B cell (primary cell): Measurements from ENCODE around the gene C19orf85. TPM values are rescaled to one million over a fixed set of nuclear protein-coding genes. Genes with fewer than 3 reads are reported as not detected.

Experiments
- ATAC-seq: fragments of 200-7000 bp; cut with Tn5 transposase; one replicate; pipeline ENCODE4 v1.10.0; 2021; ENCODE audit warnings: low read depth, mild to moderate bottlenecking, moderate number of reproducible peaks, moderate library complexity
- CTCF ChIA-PET: fragments of 350-600 bp; sonication (Branson Sonifier 250); formaldehyde crosslinking; loops from one replicate; lab custom pipeline; 2021; ENCODE audit warnings: antibody characterized with exemption, inconsistent platforms; lab: Charles Lee
- POLR2A ChIA-PET: fragments of 350-600 bp; sonication (Branson Sonifier 250); formaldehyde crosslinking; loops from one replicate; lab custom pipeline; 2021; ENCODE audit warnings: antibody characterized with exemption; lab: Charles Lee
- DNase-seq: peaks from one replicate; pipeline ENCODE4 v3.0.0; 2013
- H2AFZ ChIP-seq: 2 replicates; pipeline ENCODE4 v1.6.1; 2012; ENCODE audit warnings: mild to moderate bottlenecking, low read depth, low read length; ENCODE audit not compliant: insufficient read depth, poor library complexity, severe bottlenecking
- H3K27ac ChIP-seq, 2 donors: 1 replicate in 1 of 2; 2 replicates in 1 of 2; pipeline ENCODE4 v1.5.1; 2012 to 2013; ENCODE audit warnings: low read length in 2 of 2, mild to moderate bottlenecking in 2 of 2, moderate library complexity in 1 of 2
- H3K27me3 ChIP-seq, 4 experiments: fragments of 200-600 bp in 1 of 4; sonication (generic) in 1 of 4; replicated peaks in 1 of 4; 1 replicate in 2 of 4; 2 replicates in 2 of 4; pipeline versions ENCODE4 v1.6.1 to v1.7.0; 2013 to 2016; ENCODE audit warnings: low read length in 3 of 4, mild to moderate bottlenecking in 2 of 4, mixed read lengths in 1 of 4, moderate library complexity in 1 of 4; ENCODE audit not compliant: insufficient read depth in 4 of 4, control insufficient read depth in 3 of 4; ENCODE audit errors: control extremely low read depth in 1 of 4
- H3K36me3 ChIP-seq, 2 experiments: replicated peaks in 1 of 2; 1 replicate in 1 of 2; 2 replicates in 1 of 2; pipeline versions ENCODE4 v1.6.1 to v1.7.1; 2013; ENCODE audit warnings: low read length in 1 of 2; ENCODE audit not compliant: insufficient read depth in 2 of 2, control insufficient read depth in 1 of 2; ENCODE audit errors: control extremely low read depth in 1 of 2, extremely low read depth in 1 of 2
- H3K4me1 ChIP-seq, 2 donors: fragments of 200-600 bp in 1 of 2; sonication (generic) in 1 of 2; 1 replicate in 1 of 2; 2 replicates in 1 of 2; pipeline versions ENCODE4 v1.5.1 to v1.6.1; 2013 to 2017; ENCODE audit warnings: low read length in 2 of 2; ENCODE audit not compliant: control insufficient read depth in 2 of 2, insufficient read depth in 2 of 2
- H3K4me2 ChIP-seq: replicated peaks from 2 replicates; pipeline ENCODE3; 2012; ENCODE audit warnings: mild to moderate bottlenecking, low read depth, low read length; ENCODE audit not compliant: poor library complexity, severe bottlenecking
- H3K4me3 ChIP-seq, 5 experiments: fragments of 200-600 bp in 1 of 5; sonication (generic) in 1 of 5; 1 replicate in 3 of 5; 2 replicates in 2 of 5; pipeline versions ENCODE4 v1.5.1 to v1.7.0; 2011 to 2016; ENCODE audit warnings: low read length in 4 of 5, mild to moderate bottlenecking in 4 of 5, low read depth in 2 of 5, control low read depth in 1 of 5, moderate library complexity in 1 of 5; ENCODE audit not compliant: insufficient read depth in 1 of 5; ENCODE audit errors: control extremely low read depth in 1 of 5, extremely low read depth in 1 of 5
- H3K79me2 ChIP-seq: fragments of 200-600 bp; sonication (generic); one replicate; pipeline ENCODE4 v1.6.0; 2016; ENCODE audit warnings: low read length; ENCODE audit not compliant: control insufficient read depth, insufficient read depth
- H3K9ac ChIP-seq: fragments of 200-600 bp; sonication (generic); 2 replicates; pipeline ENCODE4 v1.6.1; 2017; ENCODE audit warnings: mild to moderate bottlenecking, low read length, moderate library complexity
- H3K9me3 ChIP-seq, 3 donors: one replicate each; pipeline versions ENCODE4 v1.6.1 to v1.7.1; 2013; ENCODE audit warnings: low read length in 2 of 3; ENCODE audit not compliant: control insufficient read depth in 2 of 3, insufficient read depth in 1 of 3; ENCODE audit errors: control extremely low read depth in 1 of 3
- H4K20me1 ChIP-seq: 2 replicates; pipeline ENCODE4 v1.6.0; 2012; ENCODE audit warnings: mild to moderate bottlenecking, low read length; ENCODE audit not compliant: insufficient read depth, control insufficient read depth, poor library complexity, severe bottlenecking
- H3K27ac Mint-ChIP-seq: one replicate; pipeline ENCODE4 v1.8.0; 2021; ENCODE audit warnings: mixed read lengths
- H3K27me3 Mint-ChIP-seq: one replicate; pipeline ENCODE4 v1.8.0; 2021; ENCODE audit warnings: mixed read lengths
- H3K4me1 Mint-ChIP-seq: one replicate; pipeline ENCODE4 v1.8.0; 2021; ENCODE audit warnings: mixed read lengths
- H3K4me3 Mint-ChIP-seq: one replicate; pipeline ENCODE4 v1.8.0; 2021; ENCODE audit warnings: mixed read lengths
- H3K9me3 Mint-ChIP-seq: one replicate; pipeline ENCODE4 v1.8.0; 2022; ENCODE audit warnings: mixed read lengths; ENCODE audit not compliant: insufficient read depth
- CTCF ChIP-seq: fragments of 200-600 bp; IDR thresholded peaks from one replicate; pipeline ENCODE4 v1.8.0; 2022; ENCODE audit warnings: antibody characterized with exemption, mild to moderate bottlenecking
- EZH2 ChIP-seq: IDR thresholded peaks from 2 replicates; pipeline ENCODE4 v1.6.1; 2012; ENCODE audit warnings: borderline replicate concordance, low read depth, mild to moderate bottlenecking, moderate library complexity, low read length; ENCODE audit not compliant: insufficient read depth, poor library complexity, severe bottlenecking
- WGBS: methylation state at CpG from one replicate; pipeline ENCODE4 v1.1.5; 2013; ENCODE audit warnings: missing lambda C conversion rate; ENCODE audit not compliant: insufficient coverage; 5-methylcytosine and 5-hydroxymethylcytosine counted together
- intact Hi-C: fragments of 100-400 bp; cut with micrococcal nuclease; formaldehyde crosslinking; loops from one replicate; pipeline ENCODE4 v1.10.0; 2022
- polyA plus RNA-seq: library from polyadenylated mRNA; depleted of rRNA; stranded (reverse); fragments of >200 nt; gene quantifications from 2 replicates; pipeline ENCODE4 v1.2.3, GENCODE V29; 2012
- total RNA-seq, 2 donors: library from RNA; stranded (reverse); fragments of 120-200 nt in 1 of 2; gene quantifications; 1 replicate in 1 of 2; 2 replicates in 1 of 2; pipeline versions ENCODE4 v1.2.3 to v1.2.4, GENCODE V29; 2013 to 2022

C19orf85 gene
- total and polyA plus RNA-seq, 2 donors (not counting 1 experiment from before 2014, with no cell fraction given), result not detected

- Histone ChIP-seq H3K4me2 (no peak overlapping the region), H3K27ac (no peak overlapping the region), H3K27me3 (peaks cover 0 to 18% (median 0%) of the 10 kb centered on the region in 4 experiments), H3K4me1 (no peaks in the 10 kb centered on the region), H4K20me1 (no peaks in the 10 kb centered on the region), H3K9ac (no peak overlapping the region), H3K4me3 (no peak overlapping the region), H3K79me2 (no peaks in the 10 kb centered on the region), H2AFZ (no peak overlapping the region), H3K9me3 (no peaks in the 10 kb centered on the region), H3K36me3 (no peaks in the 10 kb centered on the region)
- WGBS, result 57% methylated on average over 5 of the region's 5 CpGs
- Mint-ChIP-seq H3K9me3 (no peaks in the 10 kb centered on the region), H3K27ac (no peak overlapping the region), H3K4me1 (no peaks in the 10 kb centered on the region), H3K27me3 (peaks cover 23% of the 10 kb centered on the region), H3K4me3 (no peak overlapping the region)
- POLR2A ChIA-PET, result no interaction called here
- DNase-seq (no peak), ATAC-seq (no peak)
- CTCF ChIA-PET, result interaction anchor here (0.6 to 7.2 kb wide), 13 partner anchors 10 to 331 kb away, joined by 3 to 75 read pairs (median 3); partner anchors contain the start of gene TMEM238
- intact Hi-C loops, result no loop called here
- TF ChIP-seq CTCF (no peak), EZH2 (no peak)
Measured at GRCh38 chr19:55419103-55419502, 45.4 kb downstream of the C19orf85 start.

GRCh38 chr19:55418185-55418584 lies 46.4 kb downstream of the C19orf85 start:
- peak; percentile 56 for ATAC-seq
- 6% methylated on average over 3 of the region's 7 CpGs for WGBS

More at GRCh38 chr19:55418185-55418584, 46.4 kb downstream of the C19orf85 start:
- no peaks in the 10 kb centered on the region for H3K9me3 ChIP-seq
- ChIA-PET CTCF (interaction anchor here (0.7 to 7.2 kb wide), 13 partner anchors 9 to 331 kb away, joined by 3 to 75 read pairs (median 3); partner anchors contain the start of genes KMT5C, PPP6R1 and TMEM238), POLR2A (no interaction called here)
- no peaks in the 10 kb centered on the region for H3K4me1 ChIP-seq
- Mint-ChIP-seq H3K27me3 (peaks cover 19% of the 10 kb centered on the region), H3K4me3 (no peak overlapping the region), H3K4me1 (no peaks in the 10 kb centered on the region), H3K27ac (no peak overlapping the region), H3K9me3 (no peaks in the 10 kb centered on the region)
- H3K79me2 ChIP-seq, result no peaks in the 10 kb centered on the region
- peaks cover 0 to 18% (median 0%) of the 10 kb centered on the region in 4 experiments for H3K27me3 ChIP-seq
- no peak overlapping the region for H3K4me2 ChIP-seq
- TF ChIP-seq CTCF, result peak; percentile 68
- TF ChIP-seq EZH2, result no peak
- intact Hi-C loops, result loop anchor here (1.0 kb wide), 1 partner anchor 126 kb away; no protein-coding TSS in a partner anchor
- no peaks in the 10 kb centered on the region for H3K36me3 ChIP-seq
- no peak overlapping the region for H3K27ac ChIP-seq
- no peaks in the 10 kb centered on the region for H4K20me1 ChIP-seq
- DNase-seq, result peak; percentile 73
- no peak overlapping the region for H3K9ac ChIP-seq
- no peak overlapping the region for H3K4me3 ChIP-seq
- no peak overlapping the region for H2AFZ ChIP-seq
